Esophagus squamous epithelium (tissue), 4 donors: ENCODE data around the gene LPP.

Experiments used
- POLR2A ChIP-seq, 4 donors: fragments of 450-650 bp; IDR thresholded peaks; one replicate each; pipeline ENCODE4 v1.6.1; 2017; ENCODE audit warnings: antibody characterized with exemption in 4 of 4, mild to moderate bottlenecking in 4 of 4, moderate library complexity in 3 of 4
- TF ChIP-seq, protein P1 (sequence below), 6 experiments: fragments of 450-650 bp in 4 of 6; fragments of 200-600 bp in 2 of 6; sonication (generic) in 2 of 6; IDR thresholded peaks; one replicate each; pipeline ENCODE4 v1.5.1; 2016 to 2019; ENCODE audit warnings: antibody characterized with exemption in 6 of 6, mild to moderate bottlenecking in 4 of 6, moderate library complexity in 4 of 6

DNA sequence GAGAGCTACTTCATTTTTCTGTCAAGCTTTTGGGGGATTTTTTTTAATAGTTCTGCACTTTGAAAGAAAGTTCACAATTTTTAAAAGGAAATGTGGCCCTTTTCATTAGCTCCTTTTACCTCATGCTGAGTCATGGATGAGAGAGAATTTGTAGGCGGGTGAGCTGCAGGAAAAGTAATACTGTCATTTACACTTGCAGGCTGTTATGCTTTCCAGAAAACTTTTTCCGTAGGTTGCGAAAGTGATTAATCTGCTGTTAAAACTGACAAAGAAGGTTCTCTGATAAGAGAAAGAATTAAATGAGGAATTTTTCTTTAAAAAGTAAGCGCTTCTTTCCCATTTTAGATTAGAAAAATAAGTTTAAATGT lies 430.2 kb downstream of the LPP start:
- TF ChIP-seq, protein P1, sequence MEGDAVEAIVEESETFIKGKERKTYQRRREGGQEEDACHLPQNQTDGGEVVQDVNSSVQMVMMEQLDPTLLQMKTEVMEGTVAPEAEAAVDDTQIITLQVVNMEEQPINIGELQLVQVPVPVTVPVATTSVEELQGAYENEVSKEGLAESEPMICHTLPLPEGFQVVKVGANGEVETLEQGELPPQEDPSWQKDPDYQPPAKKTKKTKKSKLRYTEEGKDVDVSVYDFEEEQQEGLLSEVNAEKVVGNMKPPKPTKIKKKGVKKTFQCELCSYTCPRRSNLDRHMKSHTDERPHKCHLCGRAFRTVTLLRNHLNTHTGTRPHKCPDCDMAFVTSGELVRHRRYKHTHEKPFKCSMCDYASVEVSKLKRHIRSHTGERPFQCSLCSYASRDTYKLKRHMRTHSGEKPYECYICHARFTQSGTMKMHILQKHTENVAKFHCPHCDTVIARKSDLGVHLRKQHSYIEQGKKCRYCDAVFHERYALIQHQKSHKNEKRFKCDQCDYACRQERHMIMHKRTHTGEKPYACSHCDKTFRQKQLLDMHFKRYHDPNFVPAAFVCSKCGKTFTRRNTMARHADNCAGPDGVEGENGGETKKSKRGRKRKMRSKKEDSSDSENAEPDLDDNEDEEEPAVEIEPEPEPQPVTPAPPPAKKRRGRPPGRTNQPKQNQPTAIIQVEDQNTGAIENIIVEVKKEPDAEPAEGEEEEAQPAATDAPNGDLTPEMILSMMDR (IDR thresholded peaks at IDR 0.05) = no peak
- no peak for TF ChIP-seq POLR2A (IDR thresholded peaks at IDR 0.05)
